Measurements from ENCODE around the gene RBMX.
"Not testable (repeated sequence)": the region's sequence is repeated elsewhere in the genome, so short reads cannot be mapped to it uniquely, and the experiment has no call there.

RBMX gene

DNA sequence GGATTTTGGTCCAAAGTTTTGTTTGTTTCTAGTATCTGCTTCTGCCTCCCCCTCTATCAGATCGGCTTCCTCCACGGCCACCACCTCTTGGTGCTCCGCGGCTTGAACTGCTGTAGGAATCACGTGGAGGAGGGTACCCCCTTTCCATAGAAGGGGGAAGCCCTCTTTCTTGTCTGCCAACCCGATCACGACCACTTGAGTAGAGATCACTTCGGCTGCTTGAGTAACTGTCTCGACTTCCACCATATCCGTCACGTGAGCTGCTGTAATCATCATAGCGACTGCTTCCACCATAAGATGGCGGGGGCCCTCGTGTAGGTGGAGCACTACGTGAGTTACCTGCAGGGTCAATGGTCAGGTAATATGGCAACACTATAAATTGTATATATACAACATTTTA lies 6.4 kb downstream of the RBMX start:
- not testable (repeated sequence) for DNase-seq

DNA sequence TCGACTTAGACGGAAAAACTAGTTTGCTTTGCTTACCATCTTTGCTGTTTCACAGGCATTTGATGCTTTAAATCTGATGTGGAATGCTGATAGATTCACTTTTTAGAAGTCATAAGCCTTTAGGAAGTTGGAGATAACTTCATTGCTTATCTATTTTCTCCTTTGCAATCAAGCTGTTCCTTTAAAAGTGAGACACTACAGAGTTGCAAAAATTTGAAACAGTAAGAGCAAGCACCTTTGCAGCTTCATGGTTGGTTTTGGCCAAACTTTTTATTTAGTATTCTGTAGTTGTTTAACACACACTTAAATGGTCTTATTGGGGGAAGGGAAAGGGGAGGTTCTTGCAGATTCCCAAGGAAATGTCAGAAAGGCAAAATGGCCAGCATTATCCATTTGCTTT lies 7.3 kb downstream of the RBMX start:
- DNase-seq = not testable (repeated sequence)

DNA sequence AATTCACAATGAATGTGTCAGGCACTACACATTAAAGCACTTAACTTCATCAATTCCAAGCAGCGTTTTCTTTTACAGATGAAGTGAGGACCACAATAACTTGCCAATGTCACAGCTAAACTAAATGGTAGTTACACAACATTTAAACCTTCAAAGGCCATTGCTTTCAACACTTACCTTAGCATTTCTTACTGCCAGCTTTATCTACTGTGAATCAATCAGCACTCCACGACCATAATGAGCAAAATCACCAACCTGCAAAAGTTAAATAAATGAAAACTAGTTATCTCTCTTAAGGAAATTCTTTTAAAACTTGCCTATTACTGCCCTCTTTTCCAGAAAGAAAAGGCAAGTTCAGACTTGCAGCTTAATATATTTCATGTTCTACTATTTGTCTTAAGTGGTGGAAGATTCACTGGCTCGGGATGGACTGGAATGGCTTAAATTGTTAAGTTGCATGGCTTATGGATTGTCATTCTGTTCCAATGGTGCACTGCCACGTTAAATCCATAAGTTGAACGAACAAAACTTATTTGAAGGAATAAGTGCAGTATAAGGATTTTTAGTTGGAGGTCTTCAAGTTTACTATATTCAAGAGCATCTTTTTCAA lies 8.3 kb downstream of the RBMX start:
- DNase-seq = no peak

DNA sequence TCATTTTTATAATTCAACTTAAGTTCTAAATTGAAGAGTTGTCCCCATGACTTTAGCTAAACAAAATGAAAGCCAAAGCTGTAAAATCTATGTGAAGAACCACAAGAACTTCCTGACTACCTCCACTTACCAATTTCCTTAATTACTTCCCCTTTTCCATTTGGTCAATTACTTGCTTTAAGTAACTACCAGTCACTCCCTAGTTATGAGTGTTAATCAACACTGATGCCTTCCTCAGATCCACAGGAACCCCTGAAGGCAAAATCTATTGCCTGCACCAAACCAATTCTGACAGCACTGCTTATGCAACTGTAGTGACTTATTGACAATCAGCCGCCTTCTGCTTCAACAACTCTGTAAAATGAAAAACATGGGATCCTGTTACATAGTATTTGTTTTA lies 10.5 kb downstream of the RBMX start:
- DNase-seq = no peak

DNA sequence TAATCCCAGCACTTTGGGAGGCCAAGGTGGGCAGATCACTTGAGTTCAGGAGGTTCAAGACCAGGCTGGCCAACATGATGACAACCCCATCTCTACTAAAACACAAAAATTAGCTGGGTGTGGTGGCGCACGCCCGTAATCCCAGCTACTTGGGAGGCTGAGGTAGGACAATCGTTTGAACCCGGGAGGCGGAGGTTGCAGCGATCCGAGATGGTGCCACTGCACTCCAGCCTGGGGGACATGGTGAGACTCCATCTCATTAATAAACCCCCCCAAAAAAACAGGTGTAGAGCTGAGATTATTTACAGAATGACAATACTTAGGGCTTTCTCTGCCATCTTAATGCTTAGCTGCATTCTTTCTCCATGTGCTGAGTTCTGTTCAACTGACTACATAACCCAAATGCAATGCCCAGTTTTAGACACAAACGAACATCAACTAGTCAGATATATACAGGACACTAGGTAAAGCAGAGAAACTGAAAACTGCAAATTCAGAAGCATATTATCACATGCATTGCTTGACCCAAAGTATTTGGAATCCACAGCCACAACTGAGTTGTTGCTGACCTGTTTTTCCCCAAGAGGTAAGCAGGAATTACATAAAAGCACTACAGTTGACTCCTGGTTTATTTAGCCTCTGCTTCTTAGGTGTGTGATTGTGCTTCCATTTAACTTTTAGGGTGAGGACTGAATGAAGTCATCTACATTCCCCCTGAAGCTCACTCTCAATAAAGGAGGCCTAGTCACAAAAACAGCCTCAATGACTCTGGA lies 12.1 kb downstream of the RBMX start:
- DNase-seq = no peak

- DNase-seq = no peak
Observed at GRCh38 chrX:136867518-136867917, 13.0 kb downstream of the RBMX start.

GRCh38 chrX:136867096-136867491 lies 13.4 kb downstream of the RBMX start:
- DNase-seq = no peak

DNA sequence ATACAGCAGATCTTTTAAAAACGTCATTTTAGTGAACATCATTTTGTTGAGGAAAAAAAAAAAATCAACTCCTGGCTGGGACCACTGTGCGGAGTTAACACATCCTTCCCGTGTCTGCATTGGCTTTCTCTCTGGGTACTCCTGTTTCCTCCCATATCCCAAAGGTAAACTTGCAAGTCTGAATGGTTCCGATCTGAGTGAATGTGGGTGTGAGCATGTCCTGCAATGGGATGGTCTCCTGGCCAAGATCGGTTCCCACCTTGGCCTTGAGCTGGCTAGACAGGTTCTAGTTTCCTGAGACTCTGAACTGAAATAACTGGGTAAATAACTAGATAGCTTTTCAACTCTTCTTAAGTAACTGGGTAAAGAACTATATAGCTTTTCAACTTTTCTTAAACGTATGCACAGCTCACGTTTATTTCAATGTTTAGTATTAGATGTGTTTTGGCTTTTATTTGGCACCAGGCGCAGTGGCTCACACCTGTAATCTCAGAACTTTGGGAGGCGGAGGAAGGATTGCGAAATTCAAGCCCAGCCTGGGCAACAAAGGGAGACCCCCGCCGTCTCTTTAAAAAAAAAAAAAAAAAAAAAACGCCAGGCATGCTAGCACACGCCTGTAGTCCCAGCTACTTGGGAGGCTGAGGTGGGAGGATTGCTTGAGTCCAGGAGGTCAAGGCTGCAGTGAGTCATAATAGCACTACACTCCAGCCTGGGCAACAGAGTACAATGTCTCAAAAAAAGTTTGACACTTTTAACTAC lies 14.0 kb downstream of the RBMX start:
- no peak for DNase-seq

- no peak for DNase-seq
Observed at GRCh38 chrX:136865270-136866158, 15.0 kb downstream of the RBMX start.

GRCh38 chrX:136863826-136864225 lies 16.7 kb downstream of the RBMX start:
- no peak for DNase-seq

GRCh38 chrX:136862546-136862945 lies 18.0 kb downstream of the RBMX start:
- no peak for DNase-seq

GRCh38 chrX:136861877-136862276 lies 18.6 kb downstream of the RBMX start:
- DNase-seq = no peak

DNA sequence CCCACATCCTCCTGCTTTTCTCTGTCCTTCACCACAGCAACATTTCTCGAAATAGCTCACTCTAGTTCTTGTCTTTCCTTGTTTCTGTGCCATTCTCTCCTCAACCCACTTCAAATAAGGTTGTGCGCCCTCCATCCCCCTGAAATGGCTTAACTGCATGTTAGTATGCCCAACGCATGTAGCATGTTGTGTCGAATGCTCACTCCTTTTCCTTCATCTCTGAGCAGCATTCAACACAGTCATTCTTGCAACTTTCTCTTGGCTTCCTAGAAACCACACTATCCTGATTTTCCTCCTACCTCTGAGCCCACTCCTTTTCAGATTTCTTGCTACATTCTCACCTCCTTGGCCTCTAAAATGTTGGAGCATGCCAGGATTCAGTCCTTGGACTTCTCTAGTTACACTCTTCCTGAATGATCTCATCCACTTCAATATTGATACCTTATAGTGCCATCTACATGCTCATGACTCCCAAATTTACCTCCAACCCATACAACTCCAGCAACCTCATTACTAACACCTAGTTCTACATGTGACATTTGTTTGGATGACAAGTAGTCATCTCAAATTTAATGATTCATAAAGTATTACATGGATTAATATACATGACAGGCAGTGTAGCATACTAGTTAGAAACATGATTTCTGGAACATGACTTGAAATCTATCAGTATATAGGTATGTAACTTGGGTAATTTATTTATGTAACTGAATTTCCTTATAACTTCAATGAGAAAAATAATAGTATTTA lies 22.3 kb downstream of the RBMX start:
- no peak for DNase-seq

DNA sequence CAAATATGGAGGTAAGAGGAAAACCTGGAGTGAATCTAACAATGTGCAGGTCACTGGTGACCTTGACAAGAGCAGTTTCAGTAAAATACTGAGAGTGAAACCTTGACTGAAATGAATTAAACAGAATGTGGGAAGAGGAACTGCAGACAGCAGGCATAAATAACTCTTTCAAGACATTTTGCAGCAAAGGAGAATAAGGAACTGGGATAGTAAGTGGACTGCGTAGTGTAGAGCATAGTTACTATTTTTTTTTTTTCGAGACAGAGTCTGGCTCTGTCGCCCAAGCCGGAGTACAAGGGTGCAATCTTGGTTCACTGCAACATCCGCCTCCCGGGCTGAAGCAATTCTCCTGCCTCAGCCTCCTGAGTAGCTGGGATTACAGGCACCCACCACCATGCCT lies 24.0 kb downstream of the RBMX start:
- peak in 1 of 2 donors; percentile 15 for DNase-seq

- no peak for DNase-seq
Observed at GRCh38 chrX:136856050-136856449, 24.5 kb downstream of the RBMX start.

DNA sequence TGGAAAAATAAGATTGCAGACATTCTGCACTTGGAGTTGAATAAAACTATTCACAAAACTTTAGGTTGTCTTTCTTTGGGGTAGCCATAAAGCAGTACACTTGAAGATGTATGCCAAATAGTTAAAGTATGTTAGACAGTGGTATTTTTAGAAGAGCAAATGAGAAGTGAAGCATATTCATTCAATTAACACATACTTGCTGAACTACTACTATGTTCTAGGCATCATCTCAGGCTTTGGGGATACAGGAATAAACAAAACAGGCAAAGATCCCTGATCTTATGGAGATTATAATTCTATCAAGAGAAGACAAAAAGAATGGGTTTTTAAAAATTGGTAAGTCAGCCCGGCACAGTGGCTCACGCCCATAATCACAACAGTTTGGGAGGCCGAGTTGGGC lies 29.0 kb downstream of the RBMX start:
- DNase-seq = no peak

DNA sequence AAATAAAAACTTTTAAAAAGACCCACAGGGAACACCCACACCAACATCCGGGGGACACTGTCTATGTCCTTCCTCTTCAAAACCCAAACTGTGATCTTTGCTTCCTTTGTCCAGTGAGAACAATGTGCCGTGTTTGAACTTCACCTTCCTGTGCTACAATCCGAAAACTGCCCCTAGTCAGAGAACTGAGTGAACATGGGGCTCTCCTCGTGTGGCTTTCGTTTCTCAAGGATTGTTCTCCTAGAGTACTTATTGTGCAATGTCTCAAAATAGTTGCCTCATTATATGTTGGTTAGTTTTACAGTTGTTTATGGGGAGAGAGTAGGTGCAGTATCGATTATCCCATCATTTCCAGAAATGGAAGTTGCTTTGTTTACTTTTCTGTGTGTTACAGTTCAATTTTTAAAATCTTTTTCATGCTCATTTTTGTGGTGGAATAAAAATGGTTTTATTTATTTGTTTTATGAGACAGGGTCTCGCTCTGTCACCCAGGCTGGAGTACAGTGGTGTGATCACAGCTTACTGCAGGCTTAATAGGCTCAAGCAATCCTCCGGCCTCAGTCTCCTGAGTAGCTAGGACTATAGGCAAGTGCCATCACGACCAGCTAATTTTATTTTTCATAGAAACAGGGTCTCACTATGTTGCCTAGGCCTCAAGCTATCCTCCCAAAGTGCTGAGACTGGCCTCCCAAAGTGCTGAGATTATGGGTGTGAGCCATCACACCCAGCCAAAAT lies 29.9 kb downstream of the RBMX start:
- DNase-seq = no peak

DNA sequence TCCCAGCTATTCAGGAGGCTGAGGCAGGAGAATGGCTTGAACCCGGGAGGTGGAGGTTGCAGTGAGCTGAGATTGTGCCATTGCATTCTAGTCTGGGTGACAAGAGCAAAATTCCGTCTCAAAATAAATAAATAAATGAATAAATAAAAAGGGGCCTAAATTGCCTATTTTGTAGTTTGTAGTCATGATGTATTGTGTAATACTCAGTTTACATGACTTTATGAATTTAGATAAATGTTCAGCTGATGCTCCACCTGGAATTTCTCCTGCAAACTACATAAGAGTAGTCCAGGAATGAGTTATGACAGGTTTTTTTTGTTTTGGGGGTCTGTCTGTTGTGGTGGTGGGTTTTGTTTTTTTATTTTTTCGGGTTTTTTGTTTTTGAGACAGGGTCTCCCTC lies 31.1 kb downstream of the RBMX start:
- no peak for DNase-seq

DNA sequence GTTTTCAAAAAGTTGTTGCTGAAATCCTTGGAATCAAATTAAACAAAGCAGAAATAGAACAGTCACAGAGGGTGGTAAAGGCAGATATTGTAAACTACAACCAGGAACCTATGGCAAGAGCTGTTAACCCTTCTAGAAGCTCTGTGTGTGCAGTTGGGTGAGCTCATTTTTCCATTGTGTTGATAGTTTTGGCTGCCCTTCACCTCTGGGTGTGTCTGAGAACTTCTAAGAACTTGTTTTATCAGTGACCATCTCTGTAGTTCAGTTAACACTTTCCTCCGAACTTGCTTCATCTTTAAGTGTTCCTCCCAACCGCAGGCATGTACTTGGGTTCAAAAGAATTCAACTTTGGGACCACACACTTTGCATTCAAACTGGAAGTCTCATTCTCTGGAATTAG lies 32.7 kb downstream of the RBMX start:
- no peak for DNase-seq

GRCh38 chrX:136839196-136839595 lies 41.3 kb downstream of the RBMX start:
- no peak for DNase-seq

DNA sequence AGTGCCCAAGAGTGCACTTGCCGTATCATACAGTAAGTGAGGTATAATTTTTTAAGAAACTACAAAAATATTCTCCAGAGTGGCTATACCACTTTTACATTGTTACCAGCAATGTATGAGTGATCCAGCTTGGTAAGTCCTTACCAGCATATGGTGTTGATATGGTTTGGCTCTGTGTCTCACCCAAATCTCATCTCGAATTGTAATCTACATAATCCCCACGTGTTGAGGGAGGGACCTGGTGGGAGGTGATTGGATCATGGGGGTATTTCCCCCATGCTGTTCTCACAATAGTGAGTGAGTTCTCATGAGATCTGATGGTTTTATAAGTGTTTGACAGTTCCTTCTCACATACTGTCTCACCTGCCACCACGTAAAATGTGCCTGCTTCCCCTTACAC lies 44.8 kb downstream of the RBMX start:
- DNase-seq = no peak

DNA sequence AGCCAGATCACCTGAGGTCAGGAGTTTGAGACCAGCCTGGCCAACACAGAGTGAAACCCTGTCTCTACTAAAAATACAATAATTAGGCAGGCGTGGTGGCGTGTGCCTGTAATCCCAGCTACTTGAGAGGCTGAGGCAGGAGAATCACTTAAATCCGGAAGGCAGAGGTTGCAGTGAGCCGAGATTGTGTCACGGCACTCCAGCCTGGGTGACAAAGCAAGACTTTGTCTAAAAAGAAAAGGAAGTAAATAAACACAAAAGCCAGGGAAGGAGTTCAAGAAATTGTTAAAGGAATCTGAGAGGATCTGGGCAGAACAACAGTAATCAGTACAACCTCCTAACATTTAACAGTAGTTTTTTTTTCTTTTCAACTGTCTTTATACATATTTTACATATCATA lies 51.1 kb downstream of the RBMX start:
- no peak for DNase-seq
